Mesenteric fat pad (tissue), 1 donor: ENCODE data around the gene RACGAP1. TPM values are rescaled to one million over a fixed set of nuclear protein-coding genes. Genes with fewer than 3 reads are reported as not detected.

Experiments
- DNase-seq: peaks from one replicate; pipeline ENCODE4 v3.0.0-alpha.2; 2020; ENCODE audit warnings: low spot score
- total RNA-seq: library from RNA; stranded (reverse); fragmentation: NEBNext Ultra II Directional; extraction: Animal tissue kit (Norgen Biotek cat#: 25700); gene quantifications from one replicate; pipeline ENCODE4 v1.2.1, GENCODE V29; 2021
- donor health status: DM: yes; HTN: yes; CAD: no.

The RACGAP1 gene
- total RNA-seq, 1 donor from 2014 or later = 9.4 TPM

DNA sequence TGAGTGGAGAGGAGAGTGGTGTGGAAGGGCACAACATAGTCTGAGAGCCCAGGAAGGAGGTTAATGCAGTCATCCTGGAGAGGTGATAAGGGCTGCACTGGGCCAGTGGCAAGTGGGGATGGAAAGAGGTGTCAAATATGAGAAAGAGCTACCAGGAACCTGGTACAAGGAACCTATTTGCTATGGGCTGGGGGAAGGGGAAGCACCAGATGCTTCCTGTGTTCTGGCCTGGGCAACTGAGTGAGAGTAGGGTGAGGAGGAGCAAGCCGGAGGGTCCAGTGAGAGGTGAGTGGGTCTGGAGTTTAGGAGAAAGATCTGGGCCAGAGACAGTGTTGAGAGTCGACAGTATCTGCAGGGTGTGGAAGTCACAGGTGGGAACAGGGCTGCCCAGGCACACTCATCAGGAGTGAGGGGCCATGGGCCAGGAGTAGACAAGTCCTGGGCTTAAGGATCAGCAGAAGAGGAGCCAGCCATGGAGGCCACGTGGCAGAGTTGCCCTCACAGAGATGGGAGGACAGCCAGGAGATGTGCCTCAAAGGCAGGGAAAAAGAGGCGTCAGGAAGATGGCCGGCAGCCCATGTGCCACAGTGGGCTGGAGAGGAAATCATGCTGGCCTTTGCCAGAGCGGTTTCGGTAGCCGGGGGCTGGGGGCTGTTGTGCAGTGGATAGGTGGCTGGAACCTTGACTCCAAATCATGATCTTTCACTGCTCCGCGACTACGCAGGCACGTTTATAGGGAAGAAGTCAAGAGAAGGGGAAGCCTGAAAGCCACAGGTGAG, 55.5 kb downstream of the RACGAP1 start:
- peak; percentile 89 for DNase-seq

DNA sequence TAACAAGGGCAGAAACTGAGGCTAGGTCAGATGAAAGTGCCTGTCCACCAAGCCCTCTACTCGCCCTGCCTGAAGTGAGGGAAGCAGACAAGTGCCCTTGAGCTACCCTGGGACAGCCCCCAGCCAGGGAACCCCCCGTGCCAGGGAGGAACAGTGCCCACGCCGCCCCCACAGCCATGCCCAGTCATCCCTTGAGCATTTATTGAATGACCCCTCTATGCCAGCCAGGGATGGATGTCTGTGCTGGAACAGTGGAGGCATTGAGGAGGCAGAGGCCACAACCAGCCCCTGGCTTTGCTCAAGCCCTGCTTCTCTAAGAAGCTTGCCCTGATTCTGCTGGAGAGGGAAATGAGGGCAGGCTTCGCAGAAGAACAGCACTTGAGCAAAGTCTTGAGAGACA, 56.3 kb downstream of the RACGAP1 start:
- no peak for DNase-seq

DNA sequence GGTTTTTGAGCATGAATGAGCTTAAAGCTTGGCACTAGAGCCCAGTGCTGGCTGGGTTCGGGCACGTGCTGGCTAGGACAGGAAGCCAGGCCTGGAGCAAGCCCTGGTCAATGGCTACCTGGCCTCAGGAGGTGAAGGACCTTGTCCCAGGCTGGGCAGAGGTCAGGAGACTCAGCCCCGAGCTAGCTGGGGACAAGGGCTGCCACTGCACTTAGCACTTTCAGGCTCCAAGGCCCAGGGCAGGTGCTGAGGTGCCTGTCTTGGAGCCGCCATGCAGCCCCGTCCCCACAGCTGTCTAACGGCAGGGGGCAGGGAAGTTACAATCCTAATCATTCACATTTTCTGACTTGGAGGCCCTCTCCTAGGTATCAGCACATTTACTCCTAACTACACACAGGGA, 56.8 kb downstream of the RACGAP1 start:
- DNase-seq = no peak

DNA sequence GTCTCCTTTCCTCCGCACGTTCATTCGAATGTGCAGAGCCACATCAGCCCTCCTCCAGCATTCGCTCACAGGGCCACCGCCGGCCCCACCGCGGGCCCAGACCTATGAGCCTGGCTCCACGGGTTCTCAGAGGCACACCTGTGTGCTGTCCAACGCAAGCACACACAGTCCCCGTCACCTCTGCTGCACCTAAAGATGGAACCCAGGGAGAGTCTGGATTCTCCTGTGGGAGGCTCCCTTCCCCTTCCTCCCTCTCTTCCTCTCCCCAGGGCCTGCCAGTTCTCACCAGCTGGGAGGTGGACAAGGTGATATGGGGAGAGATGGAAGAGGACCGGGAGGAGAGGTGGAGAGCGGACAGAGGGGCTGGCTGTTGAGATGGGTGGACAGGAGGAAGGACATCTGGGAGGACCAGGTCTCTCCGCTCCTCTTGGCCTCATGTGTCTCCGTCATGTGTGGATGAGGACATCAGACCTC, 57.5 kb downstream of the RACGAP1 start:
- DNase-seq = no peak

DNA sequence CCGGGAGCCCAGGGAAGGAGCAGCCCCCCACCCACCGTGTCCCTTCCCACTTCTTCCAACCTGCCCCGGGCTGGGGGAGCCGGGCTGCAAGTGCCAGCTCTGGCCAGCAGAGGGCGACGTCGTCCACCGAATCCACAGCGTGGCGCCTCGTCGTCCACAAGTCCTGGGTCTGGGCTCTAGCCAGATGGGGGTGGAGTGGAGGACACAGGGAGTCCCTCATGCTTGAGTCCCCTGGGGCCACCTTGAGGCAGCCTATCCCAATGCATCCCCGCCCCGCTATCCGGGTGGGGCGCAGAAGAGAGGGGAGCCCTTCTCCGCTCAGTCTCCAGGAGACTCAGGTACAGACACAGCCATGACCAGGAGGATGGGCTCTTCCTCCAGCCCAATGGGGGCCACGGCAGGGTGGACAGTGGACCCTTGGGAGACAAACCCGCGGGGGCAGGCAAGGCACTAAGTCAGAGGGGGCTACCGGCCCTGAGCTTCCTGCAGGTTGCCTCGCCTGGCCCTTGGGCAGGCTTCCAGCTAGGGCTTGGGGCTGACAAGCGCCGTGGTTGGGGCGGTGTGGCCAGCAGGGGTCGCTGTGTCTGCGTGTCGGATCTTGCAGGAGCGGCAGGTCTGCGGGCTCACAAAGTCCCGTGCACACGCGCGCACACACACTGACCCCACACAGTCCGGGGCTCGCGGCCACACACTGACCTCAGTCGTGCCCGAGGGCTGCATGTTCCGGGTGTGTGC, 58.1 kb downstream of the RACGAP1 start:
- peak; percentile 97 for DNase-seq

DNA sequence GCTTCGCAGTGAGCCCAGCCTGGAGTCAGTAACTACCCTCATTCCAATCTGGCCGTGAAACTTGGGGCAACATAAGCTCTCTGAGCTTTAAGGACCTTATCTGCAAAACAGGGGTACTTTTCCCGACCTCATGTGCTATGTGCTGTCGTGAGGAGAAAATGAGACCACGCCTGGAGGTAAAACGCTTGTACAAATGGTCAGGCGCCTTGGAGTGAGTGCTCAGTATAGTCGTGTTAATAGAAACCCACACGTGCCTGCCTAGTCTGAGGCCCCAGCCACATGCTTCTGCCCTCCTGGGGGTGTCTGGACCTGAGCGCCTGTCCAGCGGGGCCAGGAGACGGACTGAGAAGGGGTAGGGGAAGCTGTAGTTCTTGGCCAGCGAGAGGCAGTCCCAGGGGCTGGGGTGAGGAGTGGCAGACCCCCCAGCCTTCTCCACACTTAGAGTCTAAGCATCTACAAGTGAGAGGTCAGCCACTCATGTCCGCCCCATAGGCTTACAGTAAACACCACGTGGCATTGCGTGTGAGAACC, 58.7 kb downstream of the RACGAP1 start:
- DNase-seq = no peak

DNA sequence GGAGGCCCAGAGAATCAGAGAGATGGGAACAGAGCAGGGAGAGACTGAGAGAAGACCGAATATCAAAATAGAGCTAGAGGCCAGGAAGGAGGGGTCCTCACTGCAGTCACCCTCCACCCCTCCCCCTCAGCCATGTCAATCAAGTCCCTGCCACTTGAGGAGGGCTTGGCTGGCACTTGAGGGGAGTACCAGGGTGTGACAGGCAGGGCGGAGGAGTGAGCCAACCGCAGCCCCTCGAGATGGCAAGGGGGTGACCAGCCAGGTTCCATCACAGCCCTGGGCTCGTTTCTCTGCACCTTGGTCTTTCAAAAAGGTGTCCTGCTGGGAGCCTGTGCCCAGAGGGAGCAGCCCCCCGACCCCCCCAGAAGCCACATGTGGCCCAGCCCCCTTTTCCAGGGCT, 59.5 kb downstream of the RACGAP1 start:
- no peak for DNase-seq

DNA sequence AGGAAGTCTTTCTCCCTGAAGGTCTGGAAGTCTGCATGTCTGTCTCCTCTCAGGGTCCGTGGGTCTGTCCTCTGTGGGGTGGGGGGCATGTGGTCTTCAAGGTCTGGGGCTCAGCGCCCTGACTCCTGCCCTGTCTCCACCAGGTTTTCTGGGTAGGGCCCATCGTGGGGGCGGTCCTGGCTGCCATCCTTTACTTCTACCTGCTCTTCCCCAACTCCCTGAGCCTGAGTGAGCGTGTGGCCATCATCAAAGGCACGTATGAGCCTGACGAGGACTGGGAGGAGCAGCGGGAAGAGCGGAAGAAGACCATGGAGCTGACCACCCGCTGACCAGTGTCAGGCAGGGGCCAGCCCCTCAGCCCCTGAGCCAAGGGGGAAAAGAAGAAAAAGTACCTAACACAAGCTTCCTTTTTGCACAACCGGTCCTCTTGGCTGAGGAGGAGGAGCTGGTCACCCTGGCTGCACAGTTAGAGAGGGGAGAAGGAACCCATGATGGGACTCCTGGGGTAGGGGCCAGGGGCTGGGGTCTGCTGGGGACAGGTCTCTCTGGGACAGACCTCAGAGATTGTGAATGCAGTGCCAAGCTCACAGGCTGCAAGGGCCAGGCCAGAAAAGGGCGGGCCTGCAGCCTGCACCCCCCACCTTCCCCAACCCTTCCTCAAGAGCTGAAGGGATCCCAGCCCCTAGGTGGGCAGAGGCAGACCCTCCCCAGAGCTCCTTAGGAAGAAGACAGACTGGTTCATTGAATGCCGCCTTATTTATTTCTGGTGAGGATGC, 60.3 kb downstream of the RACGAP1 start:
- no peak for DNase-seq

DNA sequence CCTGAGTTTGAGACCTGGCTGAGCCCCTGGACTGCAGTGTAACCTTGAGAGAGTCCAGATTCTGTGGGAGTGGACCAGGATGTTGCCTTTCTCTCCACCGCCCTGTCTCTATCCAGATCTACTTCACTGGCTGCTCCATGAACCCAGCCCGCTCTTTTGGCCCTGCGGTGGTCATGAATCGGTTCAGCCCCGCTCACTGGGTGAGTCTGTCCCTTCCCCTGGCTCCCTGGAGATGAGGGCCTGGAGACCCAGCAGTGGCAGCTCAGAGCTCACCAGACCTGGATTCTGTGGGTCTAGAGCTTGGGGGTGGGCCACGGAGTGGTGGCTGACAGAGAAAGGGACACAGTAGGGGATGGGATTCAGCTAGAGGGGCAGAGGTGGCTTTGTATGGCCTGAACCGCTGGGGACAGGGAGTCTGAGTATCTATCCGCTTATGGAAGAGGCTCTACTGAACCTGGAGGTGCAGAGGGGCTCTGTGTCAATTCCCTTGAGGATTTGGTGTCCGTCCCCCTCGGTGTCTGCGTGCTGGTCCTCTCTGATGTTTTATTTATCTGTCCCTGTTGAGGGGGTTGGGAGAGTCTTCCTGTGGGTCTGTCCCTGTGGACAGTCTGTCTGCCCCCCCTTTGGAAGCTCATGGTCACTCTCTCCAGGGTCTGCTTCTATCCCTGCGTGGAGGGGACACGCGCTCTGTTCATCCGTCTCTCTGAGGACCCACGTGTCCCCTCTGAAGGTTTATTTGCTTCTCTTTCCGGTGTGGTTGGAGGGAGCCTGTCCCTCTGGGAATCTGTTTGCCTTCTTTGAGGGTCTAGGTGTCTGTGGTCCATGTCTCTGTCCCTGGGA, 61.1 kb downstream of the RACGAP1 start:
- no peak for DNase-seq

DNA sequence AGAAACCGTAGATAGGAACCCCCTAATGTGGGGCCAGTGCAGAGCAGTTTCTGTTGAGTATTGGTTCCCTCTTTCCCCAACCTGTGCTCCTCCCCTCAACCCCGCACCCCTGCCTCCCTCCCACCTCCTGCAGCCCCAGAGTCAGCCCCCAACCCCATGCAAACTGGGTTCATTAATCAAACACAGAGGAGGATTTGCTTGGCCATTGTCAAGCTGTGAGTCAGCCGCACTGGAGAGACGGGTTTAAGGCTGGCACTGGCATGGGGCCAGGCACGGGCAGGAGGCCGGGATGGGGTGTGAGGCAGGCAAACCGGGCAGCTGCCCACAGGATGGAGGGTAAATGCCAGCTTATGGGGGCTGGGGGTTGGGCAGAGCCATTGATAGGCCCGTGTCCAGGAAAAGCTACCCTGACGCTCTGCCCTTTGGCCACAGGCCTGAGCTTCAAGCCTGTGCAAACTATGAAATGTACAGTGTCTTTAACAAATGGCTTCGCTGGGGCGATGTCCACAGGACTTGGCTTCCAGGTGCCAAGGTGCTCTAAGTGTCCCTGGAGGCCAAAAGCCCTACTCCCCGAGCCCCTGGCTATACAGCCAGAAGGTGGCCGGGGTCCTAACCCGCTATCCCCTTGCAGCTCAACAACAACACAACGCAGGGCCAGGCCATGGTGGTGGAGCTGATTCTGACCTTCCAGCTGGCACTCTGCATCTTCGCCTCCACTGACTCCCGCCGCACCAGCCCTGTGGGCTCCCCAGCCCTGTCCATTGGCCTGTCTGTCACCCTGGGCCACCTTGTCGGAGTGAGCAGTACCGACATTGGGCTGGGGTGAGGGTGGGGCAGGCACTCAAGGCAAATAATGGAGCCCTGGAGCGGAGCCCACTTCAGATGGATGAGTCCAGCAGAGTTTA, 62.2 kb downstream of the RACGAP1 start:
- DNase-seq = no peak

DNA sequence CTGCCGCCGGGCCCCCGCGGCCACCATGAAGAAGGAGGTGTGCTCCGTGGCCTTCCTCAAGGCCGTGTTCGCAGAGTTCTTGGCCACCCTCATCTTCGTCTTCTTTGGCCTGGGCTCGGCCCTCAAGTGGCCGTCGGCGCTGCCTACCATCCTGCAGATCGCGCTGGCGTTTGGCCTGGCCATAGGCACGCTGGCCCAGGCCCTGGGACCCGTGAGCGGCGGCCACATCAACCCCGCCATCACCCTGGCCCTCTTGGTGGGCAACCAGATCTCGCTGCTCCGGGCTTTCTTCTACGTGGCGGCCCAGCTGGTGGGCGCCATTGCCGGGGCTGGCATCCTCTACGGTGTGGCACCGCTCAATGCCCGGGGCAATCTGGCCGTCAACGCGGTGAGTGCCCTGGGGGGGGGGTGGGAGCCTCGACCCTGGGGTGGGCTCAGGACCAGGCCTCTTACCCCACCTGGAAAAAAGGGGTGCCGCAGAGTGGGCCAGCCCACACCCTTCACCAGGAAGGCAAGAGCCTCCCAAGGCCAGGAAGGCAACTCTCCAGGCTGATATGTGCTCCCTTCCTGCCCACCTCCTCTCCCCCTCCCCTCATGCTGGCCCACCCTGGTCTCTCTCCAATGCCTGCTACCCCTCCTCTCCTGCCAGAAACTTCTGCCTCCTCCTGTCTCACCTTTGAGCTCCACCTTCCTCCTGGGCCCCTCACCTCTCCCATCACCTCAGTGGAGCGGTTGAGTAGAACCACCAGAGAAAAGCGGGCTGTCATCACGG, 63.1 kb downstream of the RACGAP1 start:
- no peak for DNase-seq

DNA sequence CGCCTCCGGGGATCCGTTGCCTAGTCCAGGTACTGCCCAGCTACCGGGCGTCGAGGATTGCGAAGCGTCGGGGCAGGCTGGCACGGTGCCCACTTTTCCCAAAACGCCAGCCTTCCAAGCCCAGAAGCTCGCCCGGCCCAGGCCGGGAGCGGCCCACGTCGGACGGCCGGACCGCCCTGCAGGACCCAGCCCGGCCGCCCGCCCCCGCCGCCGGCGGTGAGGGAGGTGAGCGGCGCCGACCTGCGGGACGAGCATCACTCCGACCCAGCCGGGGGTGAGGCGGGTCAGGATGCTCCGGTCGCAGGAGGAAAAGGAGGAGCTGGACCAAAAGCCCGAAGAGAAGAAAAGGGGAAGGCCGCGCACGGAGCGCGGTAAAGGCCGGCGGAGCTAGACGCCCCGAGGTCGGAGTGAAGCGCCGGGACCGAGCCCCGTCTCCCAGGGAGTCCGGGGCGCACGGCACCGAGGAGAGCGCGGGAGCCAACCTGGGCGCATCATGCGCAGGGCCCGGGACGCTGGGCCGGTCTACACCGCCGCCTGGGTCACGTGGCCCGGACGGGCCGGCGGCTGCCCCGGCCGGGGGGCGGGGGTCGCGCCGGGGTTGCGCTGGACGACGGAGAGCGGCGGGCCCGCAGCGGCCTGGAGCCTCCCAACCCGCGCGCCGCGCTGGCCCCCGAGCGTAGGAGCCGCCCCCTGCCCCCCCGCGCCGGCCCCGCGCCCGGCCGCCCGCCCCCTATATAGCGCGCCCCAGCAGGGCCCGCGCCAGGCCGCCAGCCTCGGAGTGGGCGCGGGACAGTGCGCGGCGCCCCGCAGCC, 64.0 kb downstream of the RACGAP1 start, which contains the start of gene AQP5:
Gene AQP5 (plus strand): TSS at position 762 of the 812 bp plus-strand sequence. CDS start 146 bp downstream, outside the sequence.
- DNase-seq = no peak

DNA sequence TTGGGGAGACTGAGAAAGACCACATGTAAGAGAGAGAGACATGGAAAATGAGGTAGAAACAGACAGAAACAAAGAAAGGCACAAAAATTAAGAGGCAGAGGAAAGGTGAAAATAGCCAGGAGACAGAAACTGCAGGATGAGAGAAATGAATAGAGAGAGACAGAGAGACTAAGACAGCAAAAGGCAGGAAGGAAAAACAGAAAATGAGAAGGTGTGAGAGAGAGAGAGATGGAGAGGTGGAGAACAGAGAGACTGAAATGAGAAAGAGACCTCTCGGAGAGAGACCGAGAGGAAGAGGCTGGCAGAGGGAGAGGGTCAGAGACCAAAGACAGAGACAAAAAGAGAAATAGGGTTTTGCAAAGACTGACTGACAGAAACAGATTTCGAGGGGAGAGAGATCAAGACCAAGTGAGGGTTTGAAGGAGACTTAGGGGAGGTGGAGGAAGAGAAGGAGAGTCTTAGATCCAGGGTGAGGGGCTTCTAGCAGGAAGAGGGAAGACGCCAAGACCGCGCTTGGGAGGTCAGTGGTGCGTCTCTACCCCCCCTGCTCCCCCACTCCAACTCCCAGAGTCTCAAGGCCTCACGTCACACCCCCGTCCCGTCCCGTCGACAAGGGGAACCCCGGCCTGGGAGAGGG, 64.7 kb downstream of the RACGAP1 start:
- DNase-seq = no peak

DNA sequence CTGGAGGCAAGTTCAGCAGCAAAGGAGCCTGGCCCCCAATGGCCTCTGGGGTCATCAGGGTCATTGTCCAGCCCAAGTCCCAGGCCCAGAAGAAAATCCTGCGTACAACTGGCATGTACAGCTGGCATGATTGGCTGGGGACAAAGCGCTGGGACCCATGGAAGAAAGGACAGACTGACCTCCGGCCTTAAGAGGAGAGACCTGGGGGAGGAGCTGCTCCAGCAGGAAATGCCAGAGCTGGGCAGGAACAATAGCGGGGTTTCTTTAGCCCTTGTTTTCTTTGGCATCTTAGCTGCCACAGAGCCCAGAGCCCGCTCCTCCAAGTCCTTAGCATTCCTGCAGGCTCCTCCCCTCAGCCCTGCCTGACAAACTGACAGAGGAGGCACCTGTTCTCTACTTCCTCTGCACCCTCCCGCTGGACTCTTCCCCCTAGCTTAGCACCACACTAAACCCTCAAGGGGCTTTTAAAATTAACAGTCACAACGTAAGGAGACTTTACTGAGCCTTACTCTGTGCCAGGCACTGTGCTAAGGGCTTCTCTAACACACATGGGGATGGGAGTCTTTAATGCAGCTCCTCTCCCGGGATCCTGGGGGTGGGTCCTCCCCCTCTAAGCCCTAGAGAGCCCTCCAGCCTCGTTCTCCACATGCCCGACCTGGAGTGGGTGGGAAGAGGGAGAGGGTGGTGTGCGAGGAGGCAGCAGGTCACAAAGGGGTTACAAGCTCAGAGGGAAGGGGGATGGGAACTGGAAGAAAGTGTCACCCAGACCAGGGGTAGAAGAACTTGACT, 65.4 kb downstream of the RACGAP1 start:
- no peak for DNase-seq

DNA sequence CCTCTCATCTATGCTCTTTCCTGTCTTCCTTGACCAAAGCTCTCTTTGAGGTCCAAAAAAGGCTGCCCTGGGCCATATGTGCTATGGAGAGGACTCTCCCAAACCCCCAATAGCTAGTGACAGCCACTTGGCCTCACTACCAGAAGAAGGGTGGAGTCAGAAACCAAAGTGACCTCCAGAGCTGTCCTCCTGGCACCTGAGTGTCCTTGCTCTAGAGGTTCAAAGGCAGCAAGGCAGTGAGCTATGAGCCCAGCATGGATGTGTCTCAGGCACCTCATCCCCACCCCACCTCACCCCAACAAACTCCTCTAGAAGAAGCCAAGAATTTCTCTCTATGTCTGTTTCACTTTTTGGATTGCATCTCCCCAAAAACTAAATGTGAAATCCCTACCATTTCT, 67.7 kb downstream of the RACGAP1 start:
- no peak for DNase-seq
